Right hindlimb (tissue), 1 donor: ENCODE data around the gene MTX2.

Experiments used
- DNase-seq: peaks from one replicate; pipeline ENCODE4 v3.0.0-alpha.2; 2018

Gene MTX2

GRCh38 chr2:176383100-176383499 is 113.9 kb downstream of the MTX2 start:
- no peak for DNase-seq

- DNase-seq = no peak
These were observed 114.7 kb downstream of the MTX2 start for GRCh38 chr2:176383836-176384442.

DNA sequence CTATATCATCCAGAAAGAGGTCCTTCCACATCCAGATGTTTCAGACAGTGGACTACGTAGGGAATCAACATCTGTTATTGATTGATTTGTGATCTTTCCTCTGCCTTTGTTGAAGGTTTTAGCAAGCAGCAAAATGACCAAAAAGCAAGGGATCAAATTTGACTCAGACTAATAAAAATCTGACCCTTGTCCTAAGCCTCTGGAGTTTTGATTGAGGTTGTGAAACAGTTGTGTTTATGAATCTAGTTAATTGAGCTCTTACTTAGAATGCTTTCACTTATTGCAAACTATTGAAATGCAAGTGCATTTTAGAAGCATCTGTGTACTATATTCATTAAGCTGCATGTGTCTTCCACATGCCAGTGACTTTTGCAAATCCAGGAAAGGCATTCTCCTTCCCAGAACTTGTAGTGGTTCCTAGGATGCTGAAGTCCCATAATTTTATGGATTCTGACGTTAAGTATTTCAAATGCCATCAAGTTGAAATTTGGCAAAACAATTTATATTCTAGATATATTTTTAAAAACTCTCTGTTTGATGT is 116.0 kb downstream of the MTX2 start:
- no peak for DNase-seq

DNA sequence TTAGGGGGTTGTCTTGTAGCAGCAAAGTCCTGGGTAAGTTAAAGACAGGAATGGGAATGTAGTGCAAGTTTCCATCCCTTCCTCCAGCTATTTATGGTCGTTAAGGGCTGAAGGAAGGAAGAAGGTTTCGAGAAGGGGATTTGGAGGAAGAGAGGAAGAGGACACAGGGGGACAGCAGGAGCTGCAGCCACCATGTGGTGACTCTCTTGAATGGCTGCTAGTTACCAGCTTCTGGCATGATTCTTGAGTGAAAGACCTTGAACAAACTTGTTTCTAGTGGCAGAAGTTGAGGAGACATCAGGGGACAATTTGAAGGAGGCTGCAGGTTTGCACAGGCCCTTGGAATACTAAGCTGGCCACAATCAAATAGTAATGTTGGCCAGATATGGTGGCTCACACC is 116.6 kb downstream of the MTX2 start:
- no peak for DNase-seq
